ENCODE data around the gene CCDC63.
"Not testable (repeated sequence)": the region's sequence is repeated elsewhere in the genome, so short reads cannot be mapped to it uniquely, and the experiment has no call there.

CCDC63 gene

GRCh38 chr12:110844551-110845338 lies 2.0 kb upstream of the CCDC63 start:
- DNase-seq: no peak

DNA sequence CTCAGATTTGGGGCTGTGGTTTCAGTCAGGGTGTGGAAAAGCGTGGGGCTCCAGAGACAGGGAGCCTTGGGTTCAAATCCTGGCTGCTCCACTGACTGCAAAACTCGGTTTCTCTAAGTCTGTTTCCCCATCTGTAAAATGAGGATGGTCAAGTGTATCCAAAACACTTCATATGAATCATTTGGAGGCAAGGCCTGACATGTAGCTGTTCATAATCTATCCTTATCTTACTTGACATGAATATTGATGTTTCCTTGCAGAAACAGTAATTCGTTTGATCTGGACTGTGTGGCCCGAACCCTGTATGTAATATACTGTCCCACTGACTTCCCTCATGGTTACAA lies 1.5 kb upstream of the CCDC63 start:
- no peak for DNase-seq

DNA sequence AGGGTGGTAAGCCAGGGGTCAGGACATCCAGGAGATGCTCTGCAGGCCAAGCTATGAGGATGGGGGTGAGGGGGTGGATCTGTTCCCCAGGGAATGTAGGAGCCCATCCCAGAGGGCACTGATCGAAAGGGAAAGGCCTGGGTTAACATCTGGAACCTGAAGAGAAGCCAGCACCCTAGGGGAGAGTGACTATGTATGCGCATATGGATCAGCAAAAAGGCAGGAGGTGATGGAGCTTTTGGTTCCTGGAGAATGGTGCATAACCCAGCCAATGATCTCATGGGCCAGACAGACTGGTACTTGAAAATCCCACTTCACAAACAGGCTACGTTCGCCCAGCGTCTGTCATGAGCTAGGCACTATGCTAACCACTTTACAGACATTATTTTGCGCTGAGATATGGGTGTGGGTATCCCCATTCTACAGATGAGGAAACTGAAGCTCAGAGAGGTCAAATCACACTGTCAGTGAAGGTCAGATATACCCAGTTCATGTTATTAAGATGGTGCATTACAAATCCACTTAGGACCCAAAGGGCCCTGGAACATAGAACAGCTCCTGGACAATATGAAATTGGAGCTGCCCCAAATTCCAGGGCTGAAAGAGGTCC lies 1.6 kb downstream of the CCDC63 start:
- DNase-seq: no peak

DNA sequence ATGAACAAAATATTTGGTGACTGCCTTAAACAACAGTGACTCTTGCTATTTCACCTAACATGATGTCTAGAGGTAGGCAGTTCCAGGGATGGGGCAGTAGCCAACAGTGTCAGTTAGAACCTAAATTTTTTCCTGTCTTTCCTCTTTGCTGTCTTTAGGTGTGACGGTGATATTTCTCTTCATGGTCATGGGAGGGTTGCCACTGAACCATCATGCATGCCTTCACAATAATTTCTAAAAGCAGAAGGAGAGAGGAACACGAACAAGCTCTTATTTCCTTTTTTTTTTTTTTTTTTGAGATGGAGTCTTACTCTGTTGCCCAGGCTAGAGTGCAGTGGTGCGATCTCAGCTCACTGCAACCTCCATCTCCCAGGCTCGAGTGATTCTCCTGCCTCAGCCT lies 2.4 kb downstream of the CCDC63 start:
- DNase-seq: no peak

GRCh38 chr12:110849748-110850403 lies 3.1 kb downstream of the CCDC63 start:
- no peak for DNase-seq

- DNase-seq: no peak
These were observed 4.0 kb downstream of the CCDC63 start for GRCh38 chr12:110850762-110851161.

- DNase-seq: no peak
These were observed 7.0 kb downstream of the CCDC63 start for GRCh38 chr12:110853836-110854235.

GRCh38 chr12:110856542-110856941 lies 9.8 kb downstream of the CCDC63 start:
- DNase-seq: no peak

GRCh38 chr12:110857528-110857927 lies 10.7 kb downstream of the CCDC63 start:
- DNase-seq: no peak

DNA sequence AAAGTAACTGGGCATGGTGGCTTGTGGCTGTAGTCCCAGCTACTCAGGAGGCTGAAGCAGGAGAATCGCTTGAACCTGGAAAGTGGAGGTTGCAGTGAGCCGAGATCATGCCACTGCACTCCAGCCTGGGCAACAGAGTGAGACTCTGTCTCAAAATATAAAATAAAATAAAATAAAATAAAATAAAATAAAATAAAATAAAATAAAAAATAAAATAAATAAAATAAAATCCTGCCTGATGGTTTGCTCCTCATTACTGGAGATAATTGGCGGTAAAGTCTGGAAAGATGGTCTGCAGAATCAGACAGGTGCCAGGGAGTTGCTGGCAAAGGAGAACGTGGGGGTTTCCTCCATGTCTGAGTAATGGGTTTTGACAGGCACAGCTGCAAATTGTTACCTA lies 11.2 kb downstream of the CCDC63 start:
- not testable (repeated sequence) for DNase-seq

DNA sequence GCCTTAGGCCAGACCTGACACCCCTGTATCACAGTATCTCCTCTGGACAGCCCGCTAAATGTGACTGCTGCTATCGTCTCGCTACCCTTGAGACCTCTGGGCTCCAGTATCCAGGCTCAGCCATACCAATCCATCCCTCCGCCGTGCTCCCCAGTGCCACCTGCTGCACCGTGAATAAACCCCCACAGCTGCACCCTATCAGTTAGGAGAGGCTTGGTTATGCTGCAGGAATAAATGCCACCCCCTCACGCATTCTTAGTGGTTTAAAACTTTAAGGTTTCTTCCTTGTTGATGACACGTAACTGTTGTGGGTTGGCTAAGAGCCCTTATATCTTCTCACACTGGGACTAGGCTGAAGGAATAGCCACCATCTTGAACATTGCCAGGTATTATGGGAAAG lies 12.1 kb downstream of the CCDC63 start:
- no peak for DNase-seq

GRCh38 chr12:110860833-110861296 lies 14.1 kb downstream of the CCDC63 start:
- no peak for DNase-seq

DNA sequence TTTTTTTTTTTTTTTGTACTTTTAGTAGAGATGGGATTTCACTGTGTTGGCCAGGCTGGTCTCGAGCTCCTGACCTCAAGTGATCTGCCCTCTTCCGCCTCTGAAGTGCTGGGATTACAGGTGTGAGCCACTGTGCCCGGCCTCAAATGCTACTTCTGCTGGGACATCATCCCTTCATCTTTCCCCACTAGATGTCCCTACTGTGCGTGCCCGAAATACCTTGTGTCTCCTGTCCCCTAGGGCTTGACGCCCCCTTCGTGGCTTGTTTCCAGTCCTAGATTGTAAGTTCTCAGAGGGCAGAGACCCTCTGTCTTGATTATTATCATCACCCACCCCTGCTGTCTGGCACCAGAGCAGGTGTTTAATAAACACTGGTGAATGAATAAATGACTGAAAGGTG lies 14.9 kb downstream of the CCDC63 start:
- DNase-seq: no peak

- DNase-seq: no peak
These were observed 15.5 kb downstream of the CCDC63 start for GRCh38 chr12:110862329-110862728.

DNA sequence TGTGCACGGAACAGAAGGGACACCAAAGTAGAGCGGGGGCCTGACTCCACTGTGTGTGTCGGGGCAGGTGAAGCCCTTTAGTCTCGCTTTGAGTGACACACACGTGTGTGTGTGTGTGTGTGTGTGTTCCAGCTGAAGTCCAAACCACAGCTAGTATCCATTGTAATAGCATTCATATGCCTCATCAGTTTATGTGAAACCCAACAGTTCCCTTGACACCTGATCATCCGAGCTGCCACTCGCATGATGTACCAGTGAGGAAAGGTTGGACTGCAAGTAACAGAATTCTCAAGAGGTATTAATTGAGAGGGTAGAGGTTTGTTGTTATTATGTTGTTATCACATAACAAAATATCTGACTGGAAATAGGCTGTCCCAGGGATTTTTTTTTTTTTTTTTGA lies 16.4 kb downstream of the CCDC63 start:
- DNase-seq: no peak

DNA sequence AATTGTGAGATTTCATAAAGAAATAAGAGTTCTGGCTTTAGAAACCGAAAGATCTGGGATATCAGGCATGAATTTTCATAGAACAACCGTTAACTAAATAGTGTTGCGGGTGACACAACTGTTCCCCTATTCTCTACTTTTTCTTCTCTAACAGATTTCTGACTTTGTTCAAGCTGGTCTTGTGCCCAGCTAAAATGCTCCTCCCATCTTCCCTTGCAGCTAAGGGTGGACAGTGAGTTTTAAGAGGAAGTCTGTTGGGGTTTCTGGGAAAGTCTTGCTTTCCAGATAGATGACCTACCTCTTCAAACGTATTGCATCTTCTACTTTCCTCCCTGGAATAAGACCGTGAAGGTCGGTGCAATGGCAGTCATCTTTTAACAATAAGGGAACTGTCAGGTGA lies 18.7 kb downstream of the CCDC63 start:
- no peak for DNase-seq

GRCh38 chr12:110869026-110869425 lies 22.2 kb downstream of the CCDC63 start:
- no peak for DNase-seq

DNA sequence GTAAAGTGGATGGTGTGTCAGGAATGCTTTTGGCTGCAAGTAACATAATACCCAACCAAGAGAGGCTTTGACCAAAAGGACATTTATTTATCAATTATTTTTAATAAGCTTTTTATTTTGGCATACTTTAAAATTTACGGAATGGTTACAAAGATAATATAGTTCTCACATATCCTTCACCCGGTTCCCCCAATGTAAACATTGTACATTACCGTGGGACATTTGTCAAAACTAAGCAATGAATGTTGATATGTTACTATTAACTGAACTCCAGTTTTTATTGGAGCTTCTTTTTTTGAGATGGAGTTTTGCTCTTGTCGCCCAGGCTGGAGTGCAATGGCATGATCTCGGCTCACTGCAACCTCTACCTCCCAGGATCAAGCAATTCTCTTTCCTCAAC lies 23.0 kb downstream of the CCDC63 start:
- DNase-seq: no peak

DNA sequence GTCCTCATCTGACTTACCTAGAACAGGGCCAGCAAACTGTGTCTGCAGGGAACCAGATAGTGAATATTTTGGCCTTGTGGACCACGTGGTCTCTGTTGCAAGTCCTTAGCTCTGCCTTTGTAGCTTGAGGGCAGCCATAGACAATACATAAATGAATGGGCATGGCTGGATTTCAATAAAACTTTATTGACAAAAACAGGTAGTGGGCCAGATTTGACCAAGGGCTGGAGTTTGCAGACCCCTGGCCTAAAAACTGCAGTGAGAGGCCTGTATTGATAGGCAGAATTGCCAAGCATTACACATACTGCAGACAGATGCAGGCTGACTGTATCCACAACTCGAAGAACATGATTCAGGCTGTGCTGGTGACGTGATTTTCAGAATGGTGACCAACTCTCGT lies 25.3 kb downstream of the CCDC63 start:
- no peak for DNase-seq

GRCh38 chr12:110874351-110874750 lies 27.6 kb downstream of the CCDC63 start:
- DNase-seq: no peak

- DNase-seq: no peak
These were observed 28.0 kb downstream of the CCDC63 start for GRCh38 chr12:110874781-110875180.

GRCh38 chr12:110880651-110881050 lies 33.9 kb downstream of the CCDC63 start:
- no peak for DNase-seq

GRCh38 chr12:110883251-110883650 lies 36.5 kb downstream of the CCDC63 start:
- no peak for DNase-seq

GRCh38 chr12:110885152-110885840 lies 38.5 kb downstream of the CCDC63 start:
- no peak for DNase-seq
